ENCODE results near the gene KLHL14. TPM values are rescaled to one million over a fixed set of nuclear protein-coding genes. Genes with fewer than 3 reads are reported as not detected.

Gene KLHL14
- total RNA-seq, 1 experiment from 2014 or later, result 6.7 TPM

GRCh38 chr18:32771169-32771751 lies 1.6 kb downstream of the KLHL14 start:
- no peaks in the 10 kb centered on the region for H3K36me3 ChIP-seq (ENCODE audit: control insufficient read depth, insufficient read depth, low read length)
- peak overlapping the region; percentile 82 for H3K27ac ChIP-seq (ENCODE audit: low read length)
- in situ Hi-C loops (cut with HindIII; ENCODE audit: low pct_unique_long_range_greater_than_20kb, low sequenced_read_pairs) (no loop called here), intact Hi-C loops (cut with micrococcal nuclease; ENCODE audit: unreplicated experiment) (no loop called here)
- no peak for DNase-seq (ENCODE audit: low read depth, low spot score)
- ATAC-seq, result peak; percentile 47
- POLR2A ChIA-PET, result no interaction called here
- CTCF ChIA-PET, result no interaction called here
- H3K4me1 ChIP-seq (ENCODE audit: control insufficient read depth, insufficient read depth, low read length), result peaks cover 11% of the 10 kb centered on the region
- no TSS peak for BruUV-seq (replicated peaks)
- H3K9me3 ChIP-seq (ENCODE audit: control insufficient read depth, insufficient read depth, low read depth, low read length), result no peaks in the 10 kb centered on the region
- no peaks in the 10 kb centered on the region for H3K27me3 ChIP-seq (ENCODE audit: control insufficient read depth, insufficient read depth, low read length)
- peak overlapping the region; percentile 43 to 77 for H3K4me3 ChIP-seq (ENCODE audit: low read depth in 2 of 2, low read length in 2 of 2)
- TF ChIP-seq REST (IDR thresholded peaks at IDR 0.05; ENCODE audit: insufficient read depth in 1 of 2, low read depth in 2 of 2, low read length in 1 of 2) (no peak), SIN3A (IDR thresholded peaks at IDR 0.05; ENCODE audit: borderline replicate concordance, insufficient read depth, low read depth, low read length) (no peak), TCF7L2 (IDR thresholded peaks at IDR 0.05; ENCODE audit: low read depth, low read length) (no peak), POLR2AphosphoS5 (IDR thresholded peaks at IDR 0.05; ENCODE audit: low read depth, low read length) (no peak), CTCF (IDR thresholded peaks at IDR 0.05) (no peak)

- Histone ChIP-seq H3K36me3 (ENCODE audit: control insufficient read depth, insufficient read depth, low read length) (no peaks in the 10 kb centered on the region), H3K27ac (ENCODE audit: low read length) (peak overlapping the region; percentile 82), H3K4me1 (ENCODE audit: control insufficient read depth, insufficient read depth, low read length) (peaks cover 11% of the 10 kb centered on the region), H3K27me3 (ENCODE audit: control insufficient read depth, insufficient read depth, low read length) (no peaks in the 10 kb centered on the region), H3K4me3 (ENCODE audit: low read depth in 2 of 2, low read length in 2 of 2) (peak overlapping the region; percentile 43 to 77), H3K9me3 (ENCODE audit: control insufficient read depth, insufficient read depth, low read depth, low read length) (no peaks in the 10 kb centered on the region)
- DNase-seq (ENCODE audit: low read depth, low spot score) (no peak), ATAC-seq (no peak)
- no TSS peak for BruUV-seq (replicated peaks)
- TF ChIP-seq TCF7L2 (IDR thresholded peaks at IDR 0.05; ENCODE audit: low read depth, low read length), result no peak
- TF ChIP-seq CTCF (IDR thresholded peaks at IDR 0.05), result no peak
- no peak for TF ChIP-seq REST (IDR thresholded peaks at IDR 0.05; ENCODE audit: insufficient read depth in 1 of 2, low read depth in 2 of 2, low read length in 1 of 2)
- TF ChIP-seq SIN3A (IDR thresholded peaks at IDR 0.05; ENCODE audit: borderline replicate concordance, insufficient read depth, low read depth, low read length), result no peak
- TF ChIP-seq POLR2AphosphoS5 (IDR thresholded peaks at IDR 0.05; ENCODE audit: low read depth, low read length), result no peak
- CTCF ChIA-PET, result no interaction called here
- in situ Hi-C loops (cut with HindIII; ENCODE audit: low pct_unique_long_range_greater_than_20kb, low sequenced_read_pairs), result no loop called here
- POLR2A ChIA-PET, result no interaction called here
- intact Hi-C loops (cut with micrococcal nuclease; ENCODE audit: unreplicated experiment), result no loop called here
Measured at GRCh38 chr18:32770666-32771168, 2.1 kb downstream of the KLHL14 start.
